Nephron progenitor cell (in vitro differentiated cells): ENCODE measurements around the gene NLGN1.

Experiments
- DNase-seq: peaks from one replicate; pipeline ENCODE4 v3.0.0; 2021
- H3K27ac Mint-ChIP-seq: 2 replicates; pipeline ENCODE4 v1.8.0; 2021; ENCODE audit warnings: mild to moderate bottlenecking, moderate library complexity, mixed read lengths
- H3K27me3 Mint-ChIP-seq: 2 replicates; pipeline ENCODE4 v1.8.0; 2021; ENCODE audit warnings: mild to moderate bottlenecking, low read depth, mixed read lengths; ENCODE audit not compliant: poor library complexity
- H3K36me3 Mint-ChIP-seq: 2 replicates; pipeline ENCODE4 v1.8.0; 2021; ENCODE audit warnings: low read depth, mixed read lengths
- H3K4me1 Mint-ChIP-seq: 2 replicates; pipeline ENCODE4 v1.8.0; 2021; ENCODE audit warnings: mixed read lengths
- H3K4me3 Mint-ChIP-seq: 2 replicates; pipeline ENCODE4 v1.8.0; 2021; ENCODE audit warnings: mild to moderate bottlenecking, moderate library complexity, mixed read lengths
- H3K9me3 Mint-ChIP-seq: 2 replicates; pipeline ENCODE4 v1.8.0; 2021; ENCODE audit warnings: mild to moderate bottlenecking, moderate library complexity, mixed read lengths
- CTCF ChIP-seq: fragments of 200-600 bp; sonication (generic); IDR thresholded peaks from 2 replicates; pipeline ENCODE4 v1.5.0; 2021; ENCODE audit warnings: antibody characterized with exemption

NLGN1 gene

GRCh38 chr3:174049472-174049871 lies 651.9 kb downstream of the NLGN1 start:
- Mint-ChIP-seq H3K9me3 (peaks cover 7% of the 10 kb centered on the region), H3K4me3 (no peak overlapping the region)

GRCh38 chr3:174051191-174051590 lies 653.6 kb downstream of the NLGN1 start:
- Mint-ChIP-seq H3K27me3 (no peaks in the 10 kb centered on the region), H3K9me3 (no peaks in the 10 kb centered on the region), H3K36me3 (no peaks in the 10 kb centered on the region), H3K4me3 (no peak overlapping the region), H3K4me1 (no peaks in the 10 kb centered on the region), H3K27ac (no peak overlapping the region)
- no peak for TF ChIP-seq CTCF
- no peak for DNase-seq

More at GRCh38 chr3:174049472-174049871, 651.9 kb downstream of the NLGN1 start:
- no peaks in the 10 kb centered on the region for H3K4me1 Mint-ChIP-seq
- no peak for DNase-seq
- no peak overlapping the region for H3K27ac Mint-ChIP-seq
- no peaks in the 10 kb centered on the region for H3K36me3 Mint-ChIP-seq
- no peak for TF ChIP-seq CTCF
- no peaks in the 10 kb centered on the region for H3K27me3 Mint-ChIP-seq

GRCh38 chr3:174058804-174059203 lies 661.3 kb downstream of the NLGN1 start:
- Mint-ChIP-seq H3K27me3 (no peaks in the 10 kb centered on the region), H3K27ac (no peak overlapping the region), H3K9me3 (peaks cover 14% of the 10 kb centered on the region), H3K4me1 (no peaks in the 10 kb centered on the region), H3K36me3 (no peaks in the 10 kb centered on the region), H3K4me3 (no peak overlapping the region)
- DNase-seq, result no peak
- TF ChIP-seq CTCF, result no peak

- peaks cover 14% of the 10 kb centered on the region for H3K9me3 Mint-ChIP-seq
- TF ChIP-seq CTCF, result no peak
- no peak for DNase-seq
- H3K4me1 Mint-ChIP-seq, result no peaks in the 10 kb centered on the region
- no peaks in the 10 kb centered on the region for H3K36me3 Mint-ChIP-seq
- H3K27ac Mint-ChIP-seq, result no peak overlapping the region
- no peak overlapping the region for H3K4me3 Mint-ChIP-seq
- peaks cover 3% of the 10 kb centered on the region for H3K27me3 Mint-ChIP-seq
These were observed 662.9 kb downstream of the NLGN1 start for GRCh38 chr3:174060431-174060830.

GRCh38 chr3:174061162-174061561 lies 663.6 kb downstream of the NLGN1 start:
- no peak overlapping the region for H3K27ac Mint-ChIP-seq

More at GRCh38 chr3:174061162-174061561, 663.6 kb downstream of the NLGN1 start:
- Mint-ChIP-seq H3K36me3 (no peaks in the 10 kb centered on the region), H3K27me3 (peaks cover 3% of the 10 kb centered on the region), H3K4me3 (no peak overlapping the region), H3K4me1 (no peaks in the 10 kb centered on the region), H3K9me3 (peaks cover 14% of the 10 kb centered on the region)
- no peak for DNase-seq
- TF ChIP-seq CTCF, result no peak
